Measurements from ENCODE around the gene INTS6L. TPM values are rescaled to one million over a fixed set of nuclear protein-coding genes. Genes with fewer than 3 reads are reported as not detected.
"Not testable (repeated sequence)": the region's sequence is repeated elsewhere in the genome, so short reads cannot be mapped to it uniquely, and the experiment has no call there.

INTS6L gene
- total and polyA plus RNA-seq, 2 of the 8 experiments (the other 6 are each of a cell fraction or from before 2014, with no cell fraction given), result 4.1 to 5.2 TPM

GRCh38 chrX:135624408-135625204, 104.1 kb downstream of the INTS6L start:
- DNase-seq (ENCODE audit: low read depth in 1 of 2, low spot score in 2 of 2); H3K56ac ChIP-seq (replicated peaks; ENCODE audit: insufficient read length, low read depth, low read length): not testable (repeated sequence)

More at GRCh38 chrX:135624408-135625204, 104.1 kb downstream of the INTS6L start:
- H2BK5ac ChIP-seq (ENCODE audit: low read depth, low read length); H3K79me2 ChIP-seq (ENCODE audit: control insufficient read depth in 1 of 2, insufficient read depth in 2 of 2, low read length in 2 of 2); H4K8ac ChIP-seq (ENCODE audit: extremely low read depth, insufficient read depth, low read length); H3K9me3 ChIP-seq (ENCODE audit: insufficient read depth in 2 of 2, low read depth in 1 of 2, low read length in 1 of 2); H3K27ac ChIP-seq (ENCODE audit: low read depth, low read length); H2BK12ac ChIP-seq (ENCODE audit: low read depth, low read length); H3K18ac ChIP-seq (ENCODE audit: extremely low read depth, low read length); H3K36me3 ChIP-seq (ENCODE audit: control insufficient read depth in 2 of 4, insufficient read depth in 4 of 4, low read length in 3 of 4); H3K23me2 ChIP-seq (ENCODE audit: low read depth, low read length); H3K14ac ChIP-seq (ENCODE audit: insufficient read length); H3K9ac ChIP-seq (replicated peaks in 1 of 4; ENCODE audit: extremely low read depth in 1 of 4, low read depth in 3 of 4, low read length in 3 of 4); H4K20me1 ChIP-seq (replicated peaks in 1 of 2; ENCODE audit: control insufficient read depth in 1 of 2, insufficient read depth in 2 of 2, low read length in 2 of 2); H4K5ac ChIP-seq (ENCODE audit: insufficient read length, low read depth, low read length); H2AK5ac ChIP-seq (ENCODE audit: low read depth, low read length); H3K4ac ChIP-seq (replicated peaks; ENCODE audit: insufficient read length, low read depth, low read length); H3K4me2 ChIP-seq (ENCODE audit: insufficient read depth in 1 of 2, low read depth in 2 of 2, low read length in 2 of 2); H2AFZ ChIP-seq (ENCODE audit: low read length); H3K4me3 ChIP-seq (ENCODE audit: extremely low read depth in 1 of 4, insufficient read depth in 2 of 4, low read depth in 3 of 4, low read length in 4 of 4); POLR2A ChIA-PET (ENCODE audit: partially characterized antibody); H3K4me1 ChIP-seq (replicated peaks in 1 of 4; ENCODE audit: control insufficient read depth in 3 of 4, insufficient read depth in 4 of 4, low read length in 3 of 4); H4K91ac ChIP-seq (replicated peaks; ENCODE audit: insufficient read length, low read length); H3K79me1 ChIP-seq (ENCODE audit: low read depth, low read length); CTCF ChIA-PET (ENCODE audit: partially characterized antibody); H2BK20ac ChIP-seq (ENCODE audit: low read length); H2BK120ac ChIP-seq (replicated peaks; ENCODE audit: low read depth, low read length); H3K23ac ChIP-seq (ENCODE audit: insufficient read length); H3K27me3 ChIP-seq (replicated peaks in 1 of 4; ENCODE audit: control insufficient read depth in 3 of 4, extremely low read depth in 1 of 4, insufficient read depth in 3 of 4, low read length in 3 of 4); H2BK15ac ChIP-seq (ENCODE audit: low read length): not testable (repeated sequence)
- FAIRE-seq, result peak; percentile 28
- 86% methylated on average over 3 of the region's 7 CpGs; no CpG with 5 or more reads in 1 of the 2 experiments for WGBS, 2 experiments (ENCODE audit: extremely low coverage in 1 of 2, insufficient coverage in 1 of 2, insufficient read length in 1 of 2, insufficient replicate concordance in 2 of 2, low coverage in 1 of 2, low lambda C conversion rate in 2 of 2, missing lambda C conversion rate in 1 of 2)
